Stimulated activated CD4-positive, alpha-beta T cell treated with anti-CD3 and anti-CD28 coated beads, Interleukin-4, amount 100 ng/mL, for 48 hours (primary cell): ENCODE results near the gene GDI1.
"Not testable (repeated sequence)": the region's sequence is repeated elsewhere in the genome, so short reads cannot be mapped to it uniquely, and the experiment has no call there.

ENCODE experiments used
- DNase-seq, 2 donors: peaks; one replicate each; pipeline ENCODE4 v3.0.0-alpha.2; 2020; ENCODE audit warnings: low read depth in 2 of 2

Gene GDI1

GRCh38 chrX:154436983-154437752, at the start of gene GDI1:
GDI1 (plus strand) TSS chrX:154437154; CDS start chrX:154437255, 101 bp downstream.
- peak in 1 of 2 donors; percentile 38 for DNase-seq

GRCh38 chrX:154388094-154388493, 48.9 kb upstream of the GDI1 start:
- not testable (repeated sequence) for DNase-seq

GRCh38 chrX:154388649-154389048, 48.3 kb upstream of the GDI1 start:
- not testable (repeated sequence) for DNase-seq

- not testable (repeated sequence) for DNase-seq
These were observed 46.9 kb upstream of the GDI1 start for GRCh38 chrX:154389812-154390747.

- DNase-seq, result not testable (repeated sequence)
These were observed 40.6 kb upstream of the GDI1 start for GRCh38 chrX:154396363-154396762.

GRCh38 chrX:154396973-154397887, 39.7 kb upstream of the GDI1 start:
- peak; percentile 49 to 63 for DNase-seq

- peak; percentile 75 to 80 for DNase-seq
These were observed 38.9 kb upstream of the GDI1 start, which contains the start of gene RPL10 for GRCh38 chrX:154397888-154398667. RPL10 (plus strand) TSS chrX:154398377; CDS start chrX:154398520, 143 bp downstream.

GRCh38 chrX:154398668-154399526, 38.1 kb upstream of the GDI1 start:
- DNase-seq, result peak; percentile 61 to 69

GRCh38 chrX:154399527-154400368, 37.2 kb upstream of the GDI1 start:
- peak in 1 of 2 donors; percentile 11 for DNase-seq

GRCh38 chrX:154400369-154400817, 36.6 kb upstream of the GDI1 start:
- not testable (repeated sequence) for DNase-seq

GRCh38 chrX:154401045-154401799, 35.7 kb upstream of the GDI1 start:
- DNase-seq, result peak in 1 of 2 donors; percentile 18

GRCh38 chrX:154401918-154402621, 34.9 kb upstream of the GDI1 start:
- no peak for DNase-seq

GRCh38 chrX:154402622-154403127, 34.3 kb upstream of the GDI1 start:
- no peak for DNase-seq

- no peak for DNase-seq
These were observed 33.8 kb upstream of the GDI1 start for GRCh38 chrX:154403192-154403591.

GRCh38 chrX:154403858-154404257, 33.1 kb upstream of the GDI1 start:
- DNase-seq, result no peak

GRCh38 chrX:154404625-154405192, 32.2 kb upstream of the GDI1 start:
- DNase-seq, result no peak
